Retinal pigment epithelial cell (primary cell): ENCODE data around the gene FMNL1.
"Not testable (repeated sequence)": the region's sequence is repeated elsewhere in the genome, so short reads cannot be mapped to it uniquely, and the experiment has no call there.

Source experiments
- DNase-seq: peaks from one replicate; pipeline ENCODE4 v3.0.0-alpha.2; 2010; ENCODE audit warnings: low read depth
- H3K4me3 ChIP-seq: 2 replicates; pipeline ENCODE4 v1.5.1; 2011; ENCODE audit warnings: mild to moderate bottlenecking, low read length, control low read depth, moderate library complexity
- TF ChIP-seq, protein P1 (sequence below): conservative IDR thresholded peaks from 2 replicates; pipeline ENCODE4 v1.5.1; 2011; ENCODE audit warnings: low read depth, low read length, control low read depth, inconsistent platforms

The FMNL1 gene

DNA sequence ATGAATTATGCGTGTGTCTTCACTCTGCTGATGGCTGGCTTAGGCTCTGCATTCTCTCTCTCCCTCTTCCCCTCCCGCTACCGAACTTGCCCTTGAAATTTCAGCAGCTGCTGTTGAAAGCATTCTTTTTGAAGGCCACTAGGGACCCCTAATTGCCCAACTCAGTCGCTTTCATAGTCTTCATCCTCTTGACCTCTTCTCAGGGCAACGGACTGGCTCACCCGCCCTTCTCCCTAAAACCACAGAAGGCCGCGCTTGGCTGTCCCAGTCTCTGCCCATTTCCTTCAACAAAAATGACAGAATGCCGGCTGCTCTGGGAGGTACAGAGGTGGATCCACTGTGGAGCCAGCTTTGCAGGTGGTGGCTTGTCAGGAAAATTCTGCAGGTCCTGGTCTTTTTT, 21.0 kb upstream of the FMNL1 start:
- no peak for DNase-seq
- no peak overlapping the region for H3K4me3 ChIP-seq
- TF ChIP-seq, protein P1, sequence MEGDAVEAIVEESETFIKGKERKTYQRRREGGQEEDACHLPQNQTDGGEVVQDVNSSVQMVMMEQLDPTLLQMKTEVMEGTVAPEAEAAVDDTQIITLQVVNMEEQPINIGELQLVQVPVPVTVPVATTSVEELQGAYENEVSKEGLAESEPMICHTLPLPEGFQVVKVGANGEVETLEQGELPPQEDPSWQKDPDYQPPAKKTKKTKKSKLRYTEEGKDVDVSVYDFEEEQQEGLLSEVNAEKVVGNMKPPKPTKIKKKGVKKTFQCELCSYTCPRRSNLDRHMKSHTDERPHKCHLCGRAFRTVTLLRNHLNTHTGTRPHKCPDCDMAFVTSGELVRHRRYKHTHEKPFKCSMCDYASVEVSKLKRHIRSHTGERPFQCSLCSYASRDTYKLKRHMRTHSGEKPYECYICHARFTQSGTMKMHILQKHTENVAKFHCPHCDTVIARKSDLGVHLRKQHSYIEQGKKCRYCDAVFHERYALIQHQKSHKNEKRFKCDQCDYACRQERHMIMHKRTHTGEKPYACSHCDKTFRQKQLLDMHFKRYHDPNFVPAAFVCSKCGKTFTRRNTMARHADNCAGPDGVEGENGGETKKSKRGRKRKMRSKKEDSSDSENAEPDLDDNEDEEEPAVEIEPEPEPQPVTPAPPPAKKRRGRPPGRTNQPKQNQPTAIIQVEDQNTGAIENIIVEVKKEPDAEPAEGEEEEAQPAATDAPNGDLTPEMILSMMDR, result no peak

- DNase-seq, result no peak
- H3K4me3 ChIP-seq, result no peak overlapping the region
- TF ChIP-seq, protein P1, result no peak
Measured at GRCh38 chr17:45201457-45201856, 20.2 kb upstream of the FMNL1 start.

DNA sequence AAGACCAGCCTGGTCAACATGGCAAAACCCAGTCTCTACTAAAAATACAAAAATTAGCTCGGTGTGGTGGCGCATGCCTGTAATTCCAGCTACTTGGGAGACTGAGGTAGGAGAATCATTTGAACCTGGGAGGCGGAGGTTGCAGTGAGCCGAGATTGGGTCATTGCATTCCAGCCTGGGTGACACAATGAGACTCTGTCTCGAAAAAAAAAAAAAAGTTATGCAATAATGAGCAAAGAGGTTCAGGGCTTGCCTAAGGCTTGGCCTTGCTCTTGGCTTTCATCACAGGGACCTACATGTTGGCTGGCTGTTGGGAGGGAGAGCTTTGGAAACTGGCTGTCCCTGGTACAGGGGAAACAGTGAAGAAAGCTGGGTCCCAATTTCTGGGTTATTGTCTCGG, 19.8 kb upstream of the FMNL1 start:
- not testable (repeated sequence) for H3K4me3 ChIP-seq, DNase-seq

DNA sequence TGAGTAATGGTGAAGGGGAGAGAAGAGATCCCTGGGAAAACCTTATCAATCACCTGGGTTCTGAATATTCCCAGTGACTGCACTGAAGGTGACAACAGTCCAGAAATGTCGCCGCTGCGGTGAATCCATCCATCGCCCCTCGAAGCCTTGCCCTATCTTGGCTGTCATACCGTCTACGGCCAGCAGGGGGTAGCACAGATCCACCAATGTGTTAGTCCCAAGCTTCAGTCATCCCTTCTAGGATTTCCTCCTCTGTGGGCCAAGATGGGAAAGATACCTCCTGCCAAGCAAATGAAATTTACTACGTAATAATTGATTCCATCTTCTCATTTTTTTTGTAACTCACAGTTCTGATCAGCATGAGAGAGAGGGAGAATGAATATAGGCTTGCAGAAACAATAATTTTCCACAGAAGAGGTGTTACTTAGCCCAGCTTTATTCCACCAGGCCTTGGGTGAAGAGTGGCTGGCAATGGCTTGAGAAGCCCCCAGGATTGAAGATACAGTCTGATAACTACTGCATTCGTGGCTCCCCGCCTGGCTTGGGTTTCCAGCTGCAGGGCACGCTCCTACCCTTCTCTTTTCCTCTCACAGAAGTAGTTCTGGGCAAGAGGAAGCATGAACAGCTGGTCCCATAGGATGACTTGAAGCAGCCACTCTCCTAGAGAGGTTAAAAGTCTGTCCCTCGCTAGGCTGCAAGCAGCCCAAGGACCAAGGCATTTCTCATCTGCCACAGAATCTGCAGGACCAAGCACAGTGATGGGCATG, 2.6 kb upstream of the FMNL1 start:
- peak; percentile 13 for DNase-seq
- TF ChIP-seq, protein P1, result peak; percentile 88
- no peak overlapping the region for H3K4me3 ChIP-seq

- H3K4me3 ChIP-seq, result no peak overlapping the region
- TF ChIP-seq, protein P1, result no peak
- no peak for DNase-seq
Measured at GRCh38 chr17:45220079-45220478, 1.6 kb upstream of the FMNL1 start.

- TF ChIP-seq, protein P1, result no peak
- no peak overlapping the region for H3K4me3 ChIP-seq
- DNase-seq, result no peak
Measured at GRCh38 chr17:45222014-45222288, 266 bp downstream of the FMNL1 start.

DNA sequence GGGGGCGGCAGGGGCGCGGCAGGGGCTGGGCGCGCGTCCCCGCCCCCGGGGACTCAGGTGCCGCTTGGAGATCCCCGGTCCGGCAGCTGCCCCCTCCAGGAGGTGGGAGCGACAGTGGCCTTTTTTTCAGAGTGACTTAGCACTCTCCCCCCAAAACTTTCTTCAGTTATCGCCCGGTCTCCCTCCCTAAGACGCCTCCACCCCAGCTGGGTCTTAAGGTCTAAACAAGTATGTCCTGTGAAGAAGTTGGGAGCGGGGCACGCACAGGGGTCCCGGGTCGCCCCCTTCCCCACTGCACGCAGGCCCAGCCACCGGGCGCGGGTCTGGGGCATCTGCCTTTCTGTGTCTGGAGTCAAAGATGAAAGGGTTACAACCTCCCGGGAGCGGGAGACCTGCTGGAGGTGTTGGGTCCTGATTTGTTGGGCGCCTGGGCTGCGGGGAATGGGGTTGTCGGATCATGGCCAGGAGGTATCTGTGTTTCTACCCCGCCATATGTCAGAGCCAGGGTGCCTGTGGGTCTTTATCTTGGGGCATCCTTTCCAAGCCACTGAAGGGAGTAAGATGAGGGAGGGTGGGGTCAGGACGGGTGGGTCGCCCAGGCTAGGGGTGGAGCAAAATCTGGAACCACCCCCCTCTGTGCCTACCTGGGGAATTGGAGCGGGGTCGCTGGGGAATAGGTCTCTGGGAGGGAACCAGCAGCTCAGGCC, 757 bp downstream of the FMNL1 start:
- peak overlapping the region; percentile 5 for H3K4me3 ChIP-seq
- TF ChIP-seq, protein P1, result no peak
- DNase-seq, result no peak
